Neural cell (in vitro differentiated cells): ENCODE measurements around the gene RAB3IP.

Source experiments
- CTCF ChIP-seq: fragments of 450-650 bp; IDR thresholded peaks from 2 replicates; pipeline ENCODE4 v1.5.1; 2014; ENCODE audit warnings: antibody characterized with exemption, mild to moderate bottlenecking, moderate library complexity; ENCODE audit not compliant: poor library complexity, severe bottlenecking
- EP300 ChIP-seq: fragments of 450-650 bp; conservative IDR thresholded peaks from 2 replicates; pipeline ENCODE4 v1.6.1; 2014; ENCODE audit warnings: antibody characterized with exemption, mild to moderate bottlenecking, moderate library complexity; ENCODE audit not compliant: poor library complexity, severe bottlenecking
- EZH2 ChIP-seq: fragments of 200-600, 300-800 bp; shearing (Covaris generic), sonication (generic); IDR thresholded peaks from 2 replicates; pipeline ENCODE4 v1.6.1; 2014; ENCODE audit warnings: antibody characterized with exemption, low read length, borderline replicate concordance, mild to moderate bottlenecking; ENCODE audit not compliant: insufficient read depth, poor library complexity, severe bottlenecking
- POLR2AphosphoS5 ChIP-seq: IDR thresholded peaks from 2 replicates; pipeline ENCODE4 v1.6.1; 2012
- RAD21 ChIP-seq: fragments of 450-650 bp; conservative IDR thresholded peaks from 2 replicates; pipeline ENCODE4 v1.6.1; 2014; ENCODE audit warnings: antibody characterized with exemption, mild to moderate bottlenecking, moderate library complexity
- SMC3 ChIP-seq: fragments of 450-650 bp; conservative IDR thresholded peaks from 2 replicates; pipeline ENCODE4 v1.6.1; 2014; ENCODE audit warnings: antibody characterized with exemption, mild to moderate bottlenecking, moderate library complexity; ENCODE audit not compliant: poor library complexity
- TAF1 ChIP-seq: IDR thresholded peaks from 2 replicates; pipeline ENCODE4 v1.6.1; 2012; ENCODE audit warnings: low read depth
- TF ChIP-seq, protein P1 (sequence below): IDR thresholded peaks from 2 replicates; pipeline ENCODE4 v1.6.1; 2012; ENCODE audit warnings: borderline replicate concordance

GRCh38 chr12:69694123-69694522 is 44.5 kb upstream of the RAB3IP start:
- TF ChIP-seq RAD21 = no peak
- TF ChIP-seq CTCF = no peak
- no peak for TF ChIP-seq POLR2AphosphoS5
- TF ChIP-seq EP300 = no peak
- no peak for TF ChIP-seq EZH2
- TF ChIP-seq, protein P1, sequence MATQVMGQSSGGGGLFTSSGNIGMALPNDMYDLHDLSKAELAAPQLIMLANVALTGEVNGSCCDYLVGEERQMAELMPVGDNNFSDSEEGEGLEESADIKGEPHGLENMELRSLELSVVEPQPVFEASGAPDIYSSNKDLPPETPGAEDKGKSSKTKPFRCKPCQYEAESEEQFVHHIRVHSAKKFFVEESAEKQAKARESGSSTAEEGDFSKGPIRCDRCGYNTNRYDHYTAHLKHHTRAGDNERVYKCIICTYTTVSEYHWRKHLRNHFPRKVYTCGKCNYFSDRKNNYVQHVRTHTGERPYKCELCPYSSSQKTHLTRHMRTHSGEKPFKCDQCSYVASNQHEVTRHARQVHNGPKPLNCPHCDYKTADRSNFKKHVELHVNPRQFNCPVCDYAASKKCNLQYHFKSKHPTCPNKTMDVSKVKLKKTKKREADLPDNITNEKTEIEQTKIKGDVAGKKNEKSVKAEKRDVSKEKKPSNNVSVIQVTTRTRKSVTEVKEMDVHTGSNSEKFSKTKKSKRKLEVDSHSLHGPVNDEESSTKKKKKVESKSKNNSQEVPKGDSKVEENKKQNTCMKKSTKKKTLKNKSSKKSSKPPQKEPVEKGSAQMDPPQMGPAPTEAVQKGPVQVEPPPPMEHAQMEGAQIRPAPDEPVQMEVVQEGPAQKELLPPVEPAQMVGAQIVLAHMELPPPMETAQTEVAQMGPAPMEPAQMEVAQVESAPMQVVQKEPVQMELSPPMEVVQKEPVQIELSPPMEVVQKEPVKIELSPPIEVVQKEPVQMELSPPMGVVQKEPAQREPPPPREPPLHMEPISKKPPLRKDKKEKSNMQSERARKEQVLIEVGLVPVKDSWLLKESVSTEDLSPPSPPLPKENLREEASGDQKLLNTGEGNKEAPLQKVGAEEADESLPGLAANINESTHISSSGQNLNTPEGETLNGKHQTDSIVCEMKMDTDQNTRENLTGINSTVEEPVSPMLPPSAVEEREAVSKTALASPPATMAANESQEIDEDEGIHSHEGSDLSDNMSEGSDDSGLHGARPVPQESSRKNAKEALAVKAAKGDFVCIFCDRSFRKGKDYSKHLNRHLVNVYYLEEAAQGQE = no peak
- TF ChIP-seq SMC3 = no peak
- no peak for TF ChIP-seq TAF1
